ENCODE data around the gene CCDC187. TPM values are rescaled to one million over a fixed set of nuclear protein-coding genes. Genes with fewer than 3 reads are reported as not detected.
A peak's percentile ranks its signal among the peaks of the same experiment; 100 is the strongest.

The CCDC187 gene
- total RNA-seq, 6 donors from 2014 or later: 0.17 to 22.3 (median 10.0) TPM

- WGBS, 2 donors: 71% methylated on average over 16 of the region's 23 CpGs; no CpG with 5 or more reads in 1 of the 2 donors
- Histone ChIP-seq H3K4me1 (peaks cover 40 to 63% (median 44%) of the 10 kb centered on the region in 4 donors), H3K4me3 (peak overlapping the region in 3 of 4 donors; percentile 54 to 58 (median 57)), H3K27me3 (no peaks in the 10 kb centered on the region), H3K9me3 (no peaks in the 10 kb centered on the region), H3K36me3 (peaks cover 0 to 5% (median 2%) of the 10 kb centered on the region in 4 donors), H3K27ac (peak overlapping the region; percentile 65 to 86 (median 84))
- TF ChIP-seq POLR2A (IDR thresholded peaks at IDR 0.05): no peak
- TF ChIP-seq POLR2AphosphoS5 (IDR thresholded peaks at IDR 0.05): no peak
- no peak for TF ChIP-seq CTCF (IDR thresholded peaks at IDR 0.05)
- no peak for TF ChIP-seq EP300 (IDR thresholded peaks at IDR 0.05)
- ATAC-seq (ENCODE audit: low FRiP score in 2 of 2) (no peak), DNase-seq (peak in 1 of 2 donors; percentile 63)
Observed at GRCh38 chr9:136343121-136343883, 39.4 kb upstream of the CCDC187 start.

- 12 to 22% methylated on average over 12 to 54 of the region's 60 CpGs for WGBS, 2 donors
- ATAC-seq (ENCODE audit: low FRiP score in 2 of 2) (peak; percentile 64 to 76), DNase-seq (peak; percentile 92 to 96)
- TF ChIP-seq CTCF (IDR thresholded peaks at IDR 0.05) (peak in 1 of 6 experiments; percentile 27), POLR2AphosphoS5 (IDR thresholded peaks at IDR 0.05) (peak in 1 of 2 donors; percentile 32), POLR2A (IDR thresholded peaks at IDR 0.05) (peak in 1 of 4 donors; percentile 42), EP300 (IDR thresholded peaks at IDR 0.05) (no peak)
- H3K4me3 ChIP-seq: peak overlapping the region; percentile 33 to 58 (median 56)
- H3K9me3 ChIP-seq: no peaks in the 10 kb centered on the region
- H3K27me3 ChIP-seq: no peaks in the 10 kb centered on the region
- H3K4me1 ChIP-seq: peaks cover 40 to 59% (median 42%) of the 10 kb centered on the region in 4 donors
- H3K27ac ChIP-seq: peak overlapping the region; percentile 65 to 86 (median 84)
- H3K36me3 ChIP-seq: peaks cover 0 to 9% (median 4%) of the 10 kb centered on the region in 4 donors
Observed at GRCh38 chr9:136342181-136343120, 38.6 kb upstream of the CCDC187 start.

GRCh38 chr9:136341769-136342168, 37.9 kb upstream of the CCDC187 start:
- Histone ChIP-seq H3K27me3 (no peaks in the 10 kb centered on the region), H3K4me1 (peaks cover 38 to 52% (median 40%) of the 10 kb centered on the region in 4 donors), H3K27ac (peak overlapping the region; percentile 65 to 86 (median 84)), H3K36me3 (peaks cover 0 to 16% (median 4%) of the 10 kb centered on the region in 4 donors), H3K4me3 (no peak overlapping the region), H3K9me3 (no peaks in the 10 kb centered on the region)
- no peak for TF ChIP-seq POLR2A (IDR thresholded peaks at IDR 0.05)
- no peak for TF ChIP-seq CTCF (IDR thresholded peaks at IDR 0.05)
- no peak for TF ChIP-seq EP300 (IDR thresholded peaks at IDR 0.05)
- TF ChIP-seq POLR2AphosphoS5 (IDR thresholded peaks at IDR 0.05): no peak
- DNase-seq (no peak), ATAC-seq (ENCODE audit: low FRiP score in 2 of 2) (no peak)
- WGBS, 2 donors: 82 to 83% methylated on average over 6 to 10 of the region's 10 CpGs

GRCh38 chr9:136341042-136341655, 37.3 kb upstream of the CCDC187 start:
- ATAC-seq (ENCODE audit: low FRiP score in 2 of 2) (no peak), DNase-seq (peak in 1 of 2 donors; percentile 64)
- H3K4me1 ChIP-seq: peaks cover 32 to 46% (median 34%) of the 10 kb centered on the region in 4 donors

More at GRCh38 chr9:136341042-136341655, 37.3 kb upstream of the CCDC187 start:
- Histone ChIP-seq H3K9me3 (no peaks in the 10 kb centered on the region), H3K27ac (peak overlapping the region in 1 of 4 donors; percentile 31), H3K36me3 (peaks cover 0 to 19% (median 4%) of the 10 kb centered on the region in 4 donors), H3K27me3 (no peaks in the 10 kb centered on the region), H3K4me3 (no peak overlapping the region)
- WGBS, 2 donors: 87% methylated on average over 13 to 18 of the region's 18 CpGs
- TF ChIP-seq EP300 (IDR thresholded peaks at IDR 0.05) (no peak), CTCF (IDR thresholded peaks at IDR 0.05) (no peak), POLR2AphosphoS5 (IDR thresholded peaks at IDR 0.05) (no peak), POLR2A (IDR thresholded peaks at IDR 0.05) (no peak)

Data from upper lobe of left lung (tissue), 6 donors.